GM13976 (cell line): Measurements from ENCODE around the gene ING5.

Experiments
- DNase-seq: peaks from one replicate; pipeline ENCODE4 v3.0.0; 2012; ENCODE audit warnings: low spot score
- CTCF ChIP-seq: IDR thresholded peaks from 2 replicates; pipeline ENCODE4 v1.5.1; 2012; ENCODE audit warnings: borderline replicate concordance, mild to moderate bottlenecking; ENCODE audit not compliant: insufficient read depth; ENCODE audit errors: extremely low read depth, missing control alignments, control extremely low read depth
- in situ Hi-C: fragments of 300-500 bp; cut with MboI; formaldehyde crosslinking; loops from one replicate; pipeline ENCODE4 v1.12.0; 2022; ENCODE audit warnings: low sequenced_read_pairs, mixed read lengths, inconsistent platforms; ENCODE audit not compliant: unreplicated experiment

ING5 gene

GRCh38 chr2:241772063-241772499 lies 70.2 kb downstream of the ING5 start:
- in situ Hi-C loops: no loop called here
- no peak for TF ChIP-seq CTCF
- DNase-seq: no peak

- peak; percentile 28 for DNase-seq
- TF ChIP-seq CTCF: no peak
- in situ Hi-C loops: no loop called here
These were observed 71.9 kb downstream of the ING5 start for GRCh38 chr2:241773511-241774418.

- no peak for TF ChIP-seq CTCF
- DNase-seq: peak; percentile 30
- in situ Hi-C loops: no loop called here
These were observed 72.8 kb downstream of the ING5 start for GRCh38 chr2:241774419-241775222.

- no peak for TF ChIP-seq CTCF
- in situ Hi-C loops: no loop called here
- peak; percentile 30 for DNase-seq
These were observed 73.7 kb downstream of the ING5 start for GRCh38 chr2:241775223-241776177.

- in situ Hi-C loops: no loop called here
- TF ChIP-seq CTCF: no peak
- peak; percentile 23 for DNase-seq
These were observed 74.7 kb downstream of the ING5 start, which contains the start of gene GAL3ST2 for GRCh38 chr2:241776336-241777169. Gene GAL3ST2, plus strand, starts transcription at chr2:241776822. Its CDS starts 134 bp downstream, at chr2:241776956.
